HG02884 (cell line): Measurements from ENCODE around the gene C1RL.

Source experiments
- ATAC-seq: cut with Tn5 transposase; IDR thresholded peaks from one replicate; pipeline ENCODE4 v1.9.1; 2021; ENCODE audit warnings: mild to moderate bottlenecking, moderate library complexity; ENCODE audit not compliant: unreplicated experiment

The C1RL gene, protein sequence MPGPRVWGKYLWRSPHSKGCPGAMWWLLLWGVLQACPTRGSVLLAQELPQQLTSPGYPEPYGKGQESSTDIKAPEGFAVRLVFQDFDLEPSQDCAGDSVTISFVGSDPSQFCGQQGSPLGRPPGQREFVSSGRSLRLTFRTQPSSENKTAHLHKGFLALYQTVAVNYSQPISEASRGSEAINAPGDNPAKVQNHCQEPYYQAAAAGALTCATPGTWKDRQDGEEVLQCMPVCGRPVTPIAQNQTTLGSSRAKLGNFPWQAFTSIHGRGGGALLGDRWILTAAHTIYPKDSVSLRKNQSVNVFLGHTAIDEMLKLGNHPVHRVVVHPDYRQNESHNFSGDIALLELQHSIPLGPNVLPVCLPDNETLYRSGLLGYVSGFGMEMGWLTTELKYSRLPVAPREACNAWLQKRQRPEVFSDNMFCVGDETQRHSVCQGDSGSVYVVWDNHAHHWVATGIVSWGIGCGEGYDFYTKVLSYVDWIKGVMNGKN

DNA sequence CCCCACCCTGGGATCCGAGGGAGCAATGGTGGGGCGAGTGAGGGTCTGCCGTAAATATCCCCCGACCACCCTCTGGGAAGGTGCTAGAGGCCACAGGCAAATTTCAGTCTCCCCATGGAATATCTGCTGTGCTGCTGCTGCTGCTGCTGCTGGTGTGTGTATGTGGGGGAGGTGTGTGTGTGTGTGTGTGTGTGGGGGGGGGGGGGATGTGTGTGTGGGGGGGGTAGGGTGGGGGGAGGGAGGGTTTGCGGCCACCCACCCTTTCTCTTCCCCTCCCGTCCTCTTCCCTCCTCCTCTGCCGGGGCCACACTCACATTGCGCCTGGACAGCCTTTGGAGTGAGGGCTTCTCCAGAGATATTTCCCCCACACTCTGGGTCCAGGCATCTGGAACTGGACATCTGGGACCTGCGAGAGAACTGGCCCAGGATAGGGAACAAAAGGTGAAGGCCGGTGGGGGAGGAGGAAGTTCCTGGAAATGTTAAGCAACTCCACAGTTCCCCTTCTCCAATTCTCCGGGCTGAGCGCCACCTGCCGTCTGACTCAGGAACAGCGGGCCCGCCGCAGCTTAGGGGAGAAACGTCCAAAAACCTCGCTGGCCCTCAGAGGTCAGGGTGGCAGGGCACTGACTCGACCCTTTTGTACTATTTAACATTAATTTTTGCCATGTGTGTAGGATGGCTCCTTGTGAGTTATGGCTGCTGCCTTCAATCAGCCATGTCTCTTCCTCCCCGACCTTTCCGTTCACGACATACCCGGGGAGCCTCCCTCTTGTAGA lies at the start of gene C1RL:
Gene C1RL, minus strand, starts transcription at position 419 of the 776 bp plus-strand sequence. Its CDS starts 34 bp downstream, at position 385.
- no peak for ATAC-seq

DNA sequence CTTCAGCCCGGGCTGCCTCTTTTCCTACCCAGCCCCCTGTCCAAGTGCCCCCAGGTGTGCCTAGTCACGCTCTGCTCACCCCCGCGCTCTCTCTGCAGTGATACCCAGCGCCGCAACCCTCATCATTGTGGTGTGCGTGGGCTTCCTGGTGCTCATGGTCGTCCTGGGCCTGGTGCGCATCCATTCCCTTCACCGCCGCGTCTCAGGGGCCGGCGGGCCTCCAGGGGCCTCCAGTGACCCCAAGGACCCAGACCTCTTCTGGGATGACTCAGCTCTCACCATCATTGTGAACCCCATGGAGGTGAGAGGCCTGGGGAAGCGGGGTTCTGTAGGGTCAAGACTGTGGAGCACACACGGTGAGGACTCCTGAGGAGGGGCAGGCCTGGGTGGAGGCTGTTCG lies 48.4 kb upstream of the C1RL start:
- ATAC-seq = no peak

DNA sequence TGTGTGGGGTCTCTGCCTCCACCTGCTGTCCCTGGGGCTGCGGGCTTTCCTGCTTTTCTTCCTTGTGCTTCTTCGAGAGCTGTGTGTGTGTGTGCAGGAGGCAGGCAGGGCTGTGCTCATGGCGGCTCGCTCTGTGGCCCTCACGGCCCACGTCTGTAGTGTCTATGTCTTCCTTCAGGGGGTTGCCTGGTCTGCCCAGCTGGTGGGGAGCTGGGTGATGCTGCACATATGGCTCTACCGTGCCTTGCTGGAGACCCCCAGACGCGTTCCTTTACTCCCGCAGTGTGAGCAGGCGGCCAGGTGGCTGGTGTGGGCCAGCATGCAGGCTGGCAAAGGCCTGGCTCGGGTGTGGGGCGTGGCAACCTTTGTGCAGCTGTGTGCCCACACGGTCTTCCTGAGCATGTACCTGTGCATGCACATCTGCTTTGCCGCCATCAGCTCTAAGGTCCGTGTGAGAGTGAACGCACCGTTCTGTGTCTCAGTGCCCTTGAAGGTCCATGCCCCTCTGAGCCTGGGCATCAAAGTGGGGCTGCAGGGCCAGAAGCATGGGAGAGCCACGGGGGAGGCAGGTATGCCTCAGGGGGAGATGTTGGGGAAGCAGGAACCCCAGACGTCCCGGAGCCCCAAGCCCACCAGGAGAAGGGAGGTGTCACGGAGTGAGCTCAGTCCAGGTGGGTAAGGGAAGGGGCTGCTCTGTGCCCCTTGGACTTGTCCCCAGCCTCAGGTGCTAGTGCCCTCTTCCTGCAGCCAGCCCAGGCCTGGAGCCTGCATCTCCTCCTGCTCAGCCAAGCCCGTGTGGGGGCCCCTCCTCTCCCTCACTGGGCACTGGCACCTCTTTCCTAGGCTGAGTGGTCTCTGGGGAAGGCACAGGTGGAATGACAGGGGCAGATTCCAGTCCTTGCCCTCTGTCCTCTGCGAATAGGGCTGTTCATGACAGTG lies 47.5 kb upstream of the C1RL start:
- ATAC-seq = no peak

DNA sequence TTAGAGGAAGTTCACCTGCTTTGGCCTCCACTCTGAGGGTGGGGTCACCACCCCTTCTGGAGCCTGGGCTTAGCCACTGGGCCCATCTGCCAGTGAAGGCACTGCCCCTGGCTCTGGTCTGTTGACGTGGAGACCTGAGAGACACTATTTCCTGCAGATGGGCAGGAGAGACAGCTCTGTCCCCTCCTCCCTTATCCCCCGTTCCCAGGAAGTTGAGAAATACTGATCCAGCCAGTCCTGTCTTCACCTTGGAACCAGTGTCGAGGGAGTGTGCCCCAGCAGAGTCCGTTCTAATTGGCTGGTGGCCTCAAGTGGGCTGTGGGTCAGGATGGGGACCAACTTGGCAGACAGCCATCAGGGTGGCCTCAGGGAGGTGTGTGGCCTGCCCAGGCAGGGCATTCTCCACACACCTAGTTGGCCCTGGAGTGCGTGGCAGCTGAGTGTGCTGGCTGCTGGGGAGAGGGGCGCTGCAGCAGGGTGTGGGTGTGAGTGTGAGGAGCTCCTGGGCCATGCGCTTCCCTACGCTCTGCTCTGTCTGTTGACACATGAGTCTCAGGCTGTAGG lies 46.5 kb upstream of the C1RL start:
- no peak for ATAC-seq

DNA sequence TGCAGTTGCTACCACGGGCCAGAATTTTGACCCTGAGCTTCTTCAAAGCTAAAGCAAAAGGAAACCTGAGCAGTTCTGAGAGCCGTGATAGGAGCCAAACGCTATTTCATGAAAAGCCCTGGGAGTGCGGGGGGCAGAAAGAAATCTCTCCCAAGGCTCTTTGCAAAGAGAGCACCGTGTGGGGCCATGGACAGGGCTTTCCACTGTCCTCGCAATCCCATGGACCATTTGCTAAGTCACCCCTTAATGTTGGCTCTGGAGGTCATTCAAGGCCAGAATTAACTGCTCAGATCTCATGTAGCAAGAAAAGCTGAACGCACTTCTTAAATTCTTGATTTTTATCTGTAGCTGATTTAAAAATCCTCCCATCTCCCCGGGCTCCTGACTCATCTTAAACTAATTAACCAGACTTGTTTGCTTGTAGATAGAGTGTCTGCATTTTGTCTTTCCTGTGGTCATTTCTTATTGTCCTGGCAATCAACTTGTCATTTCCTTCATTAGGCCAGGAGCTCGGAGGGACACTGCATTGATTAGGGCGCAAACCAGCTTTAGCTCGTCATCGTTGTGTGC lies 46.0 kb upstream of the C1RL start:
- no peak for ATAC-seq

DNA sequence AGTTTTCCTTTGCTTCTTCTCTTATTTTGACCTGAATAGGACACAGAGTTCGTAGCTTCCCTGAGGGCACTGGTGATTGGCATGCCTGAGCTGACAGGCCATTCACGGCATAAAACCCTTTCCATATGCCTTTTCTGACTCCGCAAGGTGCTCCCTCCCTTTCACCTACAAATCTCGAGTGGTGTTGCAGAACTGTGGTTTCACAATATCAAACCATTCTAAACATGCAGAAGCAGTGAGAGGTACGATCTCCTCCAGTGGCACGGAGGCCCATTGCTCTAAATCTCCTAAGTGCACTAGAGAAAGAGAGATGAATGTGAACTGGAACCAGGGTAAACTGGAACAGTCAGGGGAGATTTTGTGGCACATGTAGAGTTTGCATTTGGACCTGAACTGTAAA lies 45.0 kb upstream of the C1RL start:
- ATAC-seq = no peak

DNA sequence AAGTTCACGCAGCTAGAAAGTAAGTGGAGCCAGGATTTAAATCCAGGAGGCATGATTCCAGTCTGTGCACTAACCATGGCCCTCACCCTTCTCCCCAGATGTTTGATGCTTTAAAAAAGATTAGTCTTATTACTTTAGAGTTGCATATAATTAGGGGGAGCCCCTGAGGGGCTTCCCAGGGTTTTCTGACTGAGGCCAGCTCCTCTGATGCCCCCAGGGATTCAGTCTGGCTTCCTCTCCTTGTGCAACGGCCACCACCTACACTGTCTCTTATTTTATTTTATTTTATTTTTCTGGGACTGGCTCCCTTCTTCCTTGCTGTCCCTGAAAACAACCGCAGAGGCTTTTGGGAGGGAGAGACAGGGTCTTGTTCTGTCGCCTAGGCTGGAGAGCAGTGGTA lies 43.8 kb upstream of the C1RL start:
- no peak for ATAC-seq

DNA sequence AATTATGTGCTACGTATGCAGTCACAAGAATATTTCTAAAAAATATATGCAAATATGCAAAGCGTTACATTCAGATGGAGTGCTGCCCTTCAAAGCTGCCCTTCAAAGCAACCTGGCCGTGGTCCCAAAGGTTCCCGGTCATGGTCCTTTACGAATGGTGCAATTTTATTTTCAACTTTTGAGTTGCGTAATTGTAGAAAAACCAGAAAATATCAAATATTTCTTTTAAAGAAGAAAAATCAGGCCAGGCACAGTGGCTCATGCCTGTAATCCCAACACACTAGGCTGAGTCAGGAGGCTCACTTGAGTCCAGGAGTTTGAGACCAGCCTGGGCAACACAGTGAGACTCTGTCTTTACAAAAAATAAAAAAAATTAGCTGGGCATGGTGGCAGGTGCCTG lies 42.5 kb upstream of the C1RL start:
- no peak for ATAC-seq

DNA sequence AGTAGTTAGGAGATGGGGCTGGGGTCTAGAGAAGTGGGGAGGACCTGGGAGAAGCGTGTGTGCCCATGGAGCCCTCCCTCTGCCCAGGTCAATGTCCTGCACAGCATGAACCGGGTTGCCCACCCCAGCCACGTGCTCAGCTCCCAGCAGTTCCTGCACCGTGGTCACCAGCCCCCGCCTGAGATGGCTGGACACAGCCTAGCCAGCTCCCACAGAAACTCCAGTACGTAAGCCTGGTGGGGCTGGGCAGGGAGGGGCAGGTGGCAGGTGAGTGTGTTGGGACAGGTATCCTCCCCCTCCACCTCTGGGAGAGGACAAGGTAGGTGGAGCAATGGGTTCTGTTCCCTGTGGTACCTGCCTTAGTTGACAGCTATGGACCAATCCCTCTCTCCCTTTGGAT lies 41.8 kb upstream of the C1RL start:
- ATAC-seq = no peak

DNA sequence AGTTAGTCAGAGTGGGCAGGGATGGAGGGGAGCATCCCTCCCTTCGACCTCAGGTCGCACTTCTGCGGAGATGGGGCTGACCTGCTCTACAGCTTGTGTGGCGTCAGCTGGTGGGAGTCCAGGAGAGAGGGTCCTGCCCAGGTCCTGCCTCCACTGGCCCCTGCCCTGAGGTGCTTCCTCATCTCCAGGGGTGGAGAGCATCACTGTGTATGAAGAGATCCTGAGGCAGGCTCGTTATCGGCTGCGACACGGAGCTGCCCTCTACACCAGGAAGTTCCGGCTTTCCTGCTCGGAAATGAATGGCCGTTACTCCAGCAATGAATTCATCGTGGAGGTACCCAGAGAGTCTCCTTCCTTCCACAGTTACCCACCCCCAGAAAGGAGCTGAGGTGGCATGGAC lies 41.3 kb upstream of the C1RL start:
- ATAC-seq = no peak

DNA sequence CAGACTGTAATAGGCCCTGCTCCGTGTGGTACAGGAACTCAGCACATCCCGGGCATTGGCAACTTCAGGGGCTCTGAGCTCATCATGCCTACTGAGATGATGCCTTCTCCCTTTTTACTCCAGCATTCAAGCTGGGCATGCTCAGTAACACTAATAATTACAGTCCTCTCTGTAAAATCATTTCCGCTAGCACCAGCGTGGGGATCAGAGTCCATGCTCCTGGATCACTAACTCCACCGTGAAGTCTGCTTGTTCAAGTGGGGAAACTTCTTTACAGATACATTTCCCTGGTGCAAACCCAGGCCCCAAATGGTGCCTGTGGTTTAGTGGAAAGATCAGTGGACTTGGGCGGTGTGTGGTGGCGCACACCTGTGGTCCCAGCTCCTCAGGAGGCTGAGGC lies 37.9 kb upstream of the C1RL start:
- ATAC-seq = no peak

DNA sequence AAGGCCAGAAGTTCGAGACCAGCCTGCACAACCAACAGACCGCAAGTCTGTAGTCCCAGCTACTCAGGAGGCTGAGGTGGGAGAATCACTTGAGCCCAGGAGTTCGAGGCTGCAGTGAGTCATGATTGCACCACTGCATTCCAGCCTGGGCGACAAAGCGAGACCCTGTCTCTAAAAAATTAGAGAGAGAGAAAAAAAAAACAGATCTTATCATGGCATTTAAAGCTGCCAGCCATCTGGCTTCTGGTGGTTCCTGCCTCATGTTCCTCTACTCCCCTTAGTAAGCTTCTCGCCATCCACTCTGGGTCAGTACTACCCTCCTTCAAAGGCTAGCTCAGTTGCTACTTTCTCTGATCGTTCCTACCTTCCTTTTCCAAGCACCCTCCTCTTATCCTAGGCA lies 37.2 kb upstream of the C1RL start:
- ATAC-seq = no peak

DNA sequence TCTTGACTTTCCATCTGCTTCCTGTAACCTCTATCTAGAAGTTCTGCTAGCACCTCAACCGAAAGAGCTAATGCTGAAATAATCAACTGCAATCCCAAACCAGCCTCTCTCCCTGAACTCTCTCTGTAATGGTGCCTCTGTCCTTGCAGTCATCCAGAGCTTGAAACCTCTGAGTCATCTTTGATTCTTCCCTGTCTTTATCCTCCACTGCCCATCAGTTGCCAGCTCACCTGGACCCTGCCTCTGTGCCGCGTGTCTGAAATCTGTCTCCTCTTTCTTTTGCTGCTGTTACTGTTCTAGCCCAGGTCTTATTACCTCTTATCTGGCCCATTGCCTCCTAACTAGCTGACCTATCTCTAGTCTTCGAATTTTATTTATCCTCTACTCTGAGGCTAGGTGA lies 36.7 kb upstream of the C1RL start:
- no peak for ATAC-seq

DNA sequence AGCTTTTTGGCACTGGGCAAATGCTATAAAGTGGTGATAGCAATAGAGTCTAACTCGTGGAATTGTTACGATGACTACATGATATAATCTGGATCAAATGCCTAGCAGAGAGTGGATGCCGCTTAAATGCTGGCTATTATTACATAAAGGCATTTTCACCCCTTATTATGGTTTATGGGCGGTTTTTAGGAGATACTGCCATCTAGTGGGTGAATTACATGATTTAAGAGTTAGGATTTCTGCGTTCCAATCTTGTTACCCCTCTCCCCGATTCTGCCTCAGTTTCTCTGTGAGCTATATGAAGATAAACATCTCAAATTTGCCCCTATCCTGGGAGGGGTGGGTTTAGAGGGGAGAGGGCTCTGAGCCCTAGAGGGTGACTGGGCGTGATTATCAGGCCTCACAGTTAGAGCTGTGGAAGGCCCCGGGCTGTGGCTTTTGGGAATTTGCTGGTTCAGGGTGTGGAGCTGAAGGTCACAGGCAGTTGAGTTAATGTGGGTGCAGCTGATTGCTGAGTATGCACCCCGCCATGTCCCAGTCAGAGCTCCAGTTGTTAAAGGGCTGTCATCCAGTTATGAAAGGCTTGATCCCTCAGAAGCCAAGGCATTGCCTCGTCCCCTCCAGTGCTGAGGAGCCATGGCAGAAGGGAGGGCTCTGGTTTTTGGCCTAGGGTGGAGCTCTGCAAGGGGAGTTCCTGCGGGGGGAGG lies 35.6 kb upstream of the C1RL start:
- no peak for ATAC-seq

DNA sequence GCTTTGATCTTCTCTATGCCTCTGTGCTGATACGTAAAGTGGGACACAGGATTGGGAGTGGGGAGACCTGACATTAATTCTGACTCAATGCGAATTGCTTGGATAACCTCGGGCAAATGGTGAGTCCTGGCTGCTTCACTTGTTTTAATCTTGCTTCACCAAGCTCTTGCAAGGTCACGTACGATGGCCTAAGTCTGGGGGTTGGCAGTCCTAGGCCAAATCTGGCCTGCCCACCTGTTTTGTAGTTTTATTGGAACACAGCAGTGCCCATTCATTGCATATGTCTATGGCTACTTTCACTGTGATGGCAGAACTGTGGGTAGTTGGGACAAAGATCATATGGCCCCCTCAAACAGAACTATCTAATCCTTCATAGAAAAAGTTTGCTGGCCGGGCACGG lies 34.5 kb upstream of the C1RL start:
- no peak for ATAC-seq

DNA sequence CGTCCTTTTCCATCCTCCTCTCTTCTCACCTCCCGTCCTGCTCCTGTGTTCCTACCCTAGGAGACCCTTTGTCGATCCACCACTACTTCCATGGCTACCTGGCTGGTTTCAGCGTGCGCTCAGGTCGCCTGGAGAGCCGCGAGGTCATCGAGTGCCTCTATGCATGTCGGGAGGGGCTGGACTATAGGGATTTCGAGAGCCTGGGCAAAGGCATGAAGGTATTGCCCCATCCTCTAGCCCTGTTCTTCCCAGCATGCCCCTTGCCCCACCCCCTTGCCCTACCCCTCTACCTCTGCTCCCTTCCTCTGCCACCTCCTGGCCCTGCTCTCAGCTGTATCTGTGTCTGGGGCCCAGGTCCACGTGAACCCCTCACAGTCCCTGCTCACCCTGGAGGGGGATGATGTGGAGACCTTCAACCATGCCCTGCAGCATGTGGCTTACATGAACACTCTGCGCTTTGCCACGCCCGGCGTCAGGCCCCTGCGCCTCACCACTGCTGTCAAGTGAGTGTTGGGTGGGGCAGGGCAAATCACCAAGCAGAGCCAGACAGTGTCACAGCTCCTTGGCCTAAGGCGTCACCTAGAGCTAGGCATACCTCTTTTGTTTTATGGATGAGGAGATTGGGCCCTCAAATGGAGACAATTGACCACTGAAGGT lies 33.9 kb upstream of the C1RL start:
- ATAC-seq = no peak

DNA sequence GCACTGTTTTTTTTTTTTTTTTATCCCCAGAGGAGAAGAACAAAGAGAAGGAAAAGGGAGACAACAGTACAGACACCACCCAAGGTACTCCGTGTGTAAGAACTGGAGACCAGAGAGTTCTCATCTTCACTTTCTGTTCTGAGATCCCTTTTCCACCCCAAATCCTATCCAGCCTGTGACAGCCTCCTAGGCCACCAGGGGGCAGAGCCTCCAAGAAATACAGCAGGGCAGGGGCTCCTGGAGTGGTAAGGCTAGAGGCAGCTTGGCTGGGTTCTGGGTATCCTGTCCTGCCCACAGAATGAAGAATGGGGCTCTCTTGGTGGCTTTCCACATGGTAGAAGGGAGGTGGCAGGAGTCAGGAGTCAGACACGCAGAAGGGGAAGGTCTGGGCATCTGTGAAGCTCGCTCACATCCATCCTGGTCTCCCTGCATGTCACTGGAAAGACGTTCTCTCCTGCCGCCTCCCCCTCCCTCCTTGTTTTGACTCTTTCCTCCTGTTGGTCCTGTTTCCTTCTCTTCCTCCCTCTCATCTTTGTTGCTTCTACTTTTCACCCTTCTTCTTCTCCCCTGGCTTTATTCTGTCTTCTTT lies 33.1 kb upstream of the C1RL start:
- ATAC-seq = no peak

DNA sequence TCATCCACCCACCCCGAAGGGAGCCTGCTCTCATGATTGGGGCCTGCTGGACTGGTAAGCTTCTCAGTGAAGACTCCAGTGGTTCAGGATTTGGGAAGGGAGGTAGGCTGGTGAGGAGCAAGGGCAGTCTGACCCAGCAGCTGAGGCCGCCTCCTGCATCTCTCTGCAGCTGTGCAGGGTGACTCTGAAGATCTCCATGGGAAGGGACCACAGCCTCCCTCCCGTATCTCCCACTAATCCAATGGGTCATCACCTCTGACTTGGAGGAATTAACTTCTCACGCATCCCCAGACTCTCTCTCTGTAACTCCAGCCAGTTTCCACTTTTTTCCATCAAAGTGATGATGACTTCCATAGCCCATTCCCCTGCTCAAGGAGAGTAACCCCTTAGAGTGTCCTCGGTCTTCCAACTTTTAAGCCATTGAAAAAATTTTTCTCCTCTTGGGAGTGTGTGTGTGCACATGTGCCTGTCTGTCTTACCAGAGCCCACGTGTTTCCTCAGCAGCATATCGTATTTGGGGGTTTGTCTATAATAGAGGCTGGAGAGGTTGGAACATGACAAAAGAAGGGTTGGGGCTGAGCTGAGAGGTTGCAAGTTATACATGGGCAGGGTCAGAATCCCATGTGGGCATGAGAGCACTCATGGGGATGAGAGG lies 32.5 kb upstream of the C1RL start:
- ATAC-seq = no peak
